Measurements from ENCODE around the gene RWDD2A. TPM values are rescaled to one million over a fixed set of nuclear protein-coding genes. Genes with fewer than 3 reads are reported as not detected.

Gene RWDD2A
- polyA plus RNA-seq, 1 experiment = 4.4 TPM

- Histone ChIP-seq H3K36me3 (ENCODE audit: control insufficient read depth, insufficient read depth, low read length) (no peaks in the 10 kb centered on the region; the same call in 1 of the 2 replicates), H3K4me3 (ENCODE audit: low read depth, low read length) (no peak overlapping the region), H3K27me3 (ENCODE audit: control insufficient read depth, insufficient read depth, low read length) (no peaks in the 10 kb centered on the region)
- DNase-seq (ENCODE audit: low read depth) = no peak
- CTCF ChIA-PET = interaction anchor here (1.7 to 9.4 kb wide), 2 partner anchors 23 to 132 kb away, joined by 5 to 70 read pairs; partner anchors contain the start of genes DOP1A and UBE3D
- POLR2A ChIA-PET = interaction anchor here (0.6 kb wide), 1 partner anchor 15 kb away, joined by 4 read pairs; no protein-coding TSS in a partner anchor
- TF ChIP-seq CTCF (IDR thresholded peaks at IDR 0.05; ENCODE audit: insufficient read depth, low read depth, low read length) = no peak
Measured at GRCh38 chr6:83198486-83199172, 5.5 kb downstream of the RWDD2A start.

- ChIA-PET POLR2A (interaction anchor here (0.6 kb wide), 1 partner anchor 16 kb away, joined by 4 read pairs; no protein-coding TSS in a partner anchor), CTCF (interaction anchor here (1.7 to 9.4 kb wide), 2 partner anchors 23 to 133 kb away, joined by 5 to 70 read pairs; partner anchors contain the start of genes DOP1A and UBE3D)
- Histone ChIP-seq H3K36me3 (ENCODE audit: control insufficient read depth, insufficient read depth, low read length) (no peaks in the 10 kb centered on the region; the same call in 1 of the 2 replicates), H3K4me3 (ENCODE audit: low read depth, low read length) (no peak overlapping the region), H3K27me3 (ENCODE audit: control insufficient read depth, insufficient read depth, low read length) (no peaks in the 10 kb centered on the region)
- DNase-seq (ENCODE audit: low read depth) = no peak
- TF ChIP-seq CTCF (IDR thresholded peaks at IDR 0.05; ENCODE audit: insufficient read depth, low read depth, low read length) = no peak
Measured at GRCh38 chr6:83199173-83199862, 6.2 kb downstream of the RWDD2A start.

- TF ChIP-seq CTCF (IDR thresholded peaks at IDR 0.05; ENCODE audit: insufficient read depth, low read depth, low read length) = no peak
- Histone ChIP-seq H3K4me3 (ENCODE audit: low read depth, low read length) (no peak overlapping the region), H3K27me3 (ENCODE audit: control insufficient read depth, insufficient read depth, low read length) (no peaks in the 10 kb centered on the region), H3K36me3 (ENCODE audit: control insufficient read depth, insufficient read depth, low read length) (no peaks in the 10 kb centered on the region; the same call in 1 of the 2 replicates)
- ChIA-PET CTCF (interaction anchor here (9.4 kb wide), 1 partner anchor 133 kb away, joined by 70 read pairs; the partner anchor contains the start of genes DOP1A and UBE3D), POLR2A (no interaction called here)
- no peak for DNase-seq (ENCODE audit: low read depth)
Measured at GRCh38 chr6:83199863-83200225, 6.7 kb downstream of the RWDD2A start.

- Histone ChIP-seq H3K27me3 (ENCODE audit: control insufficient read depth, insufficient read depth, low read length) (no peaks in the 10 kb centered on the region), H3K36me3 (ENCODE audit: control insufficient read depth, insufficient read depth, low read length) (no peaks in the 10 kb centered on the region; the same call in 1 of the 2 replicates), H3K4me3 (ENCODE audit: low read depth, low read length) (no peak overlapping the region)
- CTCF ChIA-PET = no interaction called here
- POLR2A ChIA-PET = no interaction called here
- TF ChIP-seq CTCF (IDR thresholded peaks at IDR 0.05; ENCODE audit: insufficient read depth, low read depth, low read length) = no peak
- no peak for DNase-seq (ENCODE audit: low read depth)
Measured at GRCh38 chr6:83202031-83202430, 8.9 kb downstream of the RWDD2A start.

Data from BJ (cell line).